Fibroblast of lung (primary cell): ENCODE measurements around the gene PDHX.

Source experiments
- EZH2 ChIP-seq: IDR thresholded peaks from 2 replicates; pipeline ENCODE4 v1.5.1; 2012; ENCODE audit warnings: low read length, control low read depth, mild to moderate bottlenecking; ENCODE audit errors: missing control alignments
- TF ChIP-seq, protein P1 (sequence below), 2 donors: IDR thresholded peaks in 1 of 2; conservative IDR thresholded peaks in 1 of 2; 1 replicate in 1 of 2; 2 replicates in 1 of 2; pipeline ENCODE4 v1.5.1; 2011 to 2012; ENCODE audit warnings: low read length in 2 of 2, control low read depth in 1 of 2, inconsistent platforms in 1 of 2, low read depth in 1 of 2, mild to moderate bottlenecking in 1 of 2

DNA sequence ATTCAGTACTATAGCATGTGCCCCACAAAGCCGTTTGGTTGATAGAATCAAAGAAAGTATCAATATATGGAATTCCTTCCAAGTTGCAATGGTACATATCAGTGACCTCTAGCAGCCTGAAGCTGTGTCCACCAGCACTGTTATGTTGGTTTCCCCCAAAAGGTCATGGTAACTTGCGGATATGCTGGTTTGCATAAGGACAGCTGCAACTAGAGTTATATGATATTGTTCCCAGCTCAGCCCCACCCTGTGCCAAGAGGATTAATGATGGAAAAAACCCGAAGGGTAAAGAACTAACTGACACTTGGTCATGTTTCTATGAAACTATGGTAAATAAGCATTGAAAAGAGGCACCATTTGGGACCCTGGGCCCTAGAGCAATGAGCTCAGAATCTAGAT, 93.5 kb downstream of the PDHX start:
- no peak for TF ChIP-seq EZH2
- TF ChIP-seq, protein P1, sequence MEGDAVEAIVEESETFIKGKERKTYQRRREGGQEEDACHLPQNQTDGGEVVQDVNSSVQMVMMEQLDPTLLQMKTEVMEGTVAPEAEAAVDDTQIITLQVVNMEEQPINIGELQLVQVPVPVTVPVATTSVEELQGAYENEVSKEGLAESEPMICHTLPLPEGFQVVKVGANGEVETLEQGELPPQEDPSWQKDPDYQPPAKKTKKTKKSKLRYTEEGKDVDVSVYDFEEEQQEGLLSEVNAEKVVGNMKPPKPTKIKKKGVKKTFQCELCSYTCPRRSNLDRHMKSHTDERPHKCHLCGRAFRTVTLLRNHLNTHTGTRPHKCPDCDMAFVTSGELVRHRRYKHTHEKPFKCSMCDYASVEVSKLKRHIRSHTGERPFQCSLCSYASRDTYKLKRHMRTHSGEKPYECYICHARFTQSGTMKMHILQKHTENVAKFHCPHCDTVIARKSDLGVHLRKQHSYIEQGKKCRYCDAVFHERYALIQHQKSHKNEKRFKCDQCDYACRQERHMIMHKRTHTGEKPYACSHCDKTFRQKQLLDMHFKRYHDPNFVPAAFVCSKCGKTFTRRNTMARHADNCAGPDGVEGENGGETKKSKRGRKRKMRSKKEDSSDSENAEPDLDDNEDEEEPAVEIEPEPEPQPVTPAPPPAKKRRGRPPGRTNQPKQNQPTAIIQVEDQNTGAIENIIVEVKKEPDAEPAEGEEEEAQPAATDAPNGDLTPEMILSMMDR (conservative IDR thresholded peaks at IDR 0.05 in 1 of 2, IDR thresholded peaks at IDR 0.05 in 1 of 2; ENCODE audit: low read depth in 1 of 2, low read length in 2 of 2) = no peak
